H1 (cell line): Measurements from ENCODE around the gene NLK. TPM values are rescaled to one million over a fixed set of nuclear protein-coding genes. Genes with fewer than 3 reads are reported as not detected.

Experiments used
- CTCF ChIA-PET: fragments of 300-600 bp; sonication (Branson Sonifier 250); formaldehyde crosslinking; loops from one replicate; lab custom pipeline; 2021; ENCODE audit not compliant: partially characterized antibody; lab: Charles Lee
- POLR2A ChIA-PET: fragments of 300-600 bp; sonication (Branson Sonifier 250); formaldehyde crosslinking; loops from one replicate; lab custom pipeline; 2021; ENCODE audit warnings: inconsistent platforms; ENCODE audit not compliant: partially characterized antibody; lab: Charles Lee
- DNase-seq, 2 experiments: peaks; one replicate each; pipeline versions ENCODE4 v3.0.0 to v3.0.0-alpha.2; 2010 to 2022; ENCODE audit warnings: low spot score in 2 of 2, low read depth in 1 of 2, mixed read lengths in 1 of 2
- FAIRE-seq: peaks from 2 replicates; lab custom pipeline; 2011; peaks lifted over from hg19 to GRCh38; lab: Jason Lieb, UNC
- H2AFZ ChIP-seq: 2 replicates; pipeline ENCODE4 v1.8.1; 2012; ENCODE audit warnings: low read length, inconsistent platforms
- H2AK5ac ChIP-seq: 2 replicates; pipeline ENCODE4 v1.6.1; 2013; ENCODE audit warnings: low read depth, low read length
- H2BK120ac ChIP-seq: replicated peaks from 2 replicates; pipeline ENCODE3; 2013; ENCODE audit warnings: low read depth, low read length, inconsistent platforms
- H2BK12ac ChIP-seq: 2 replicates; pipeline ENCODE4 v1.6.1; 2013; ENCODE audit warnings: low read depth, low read length
- H2BK15ac ChIP-seq: 2 replicates; pipeline ENCODE4 v1.6.1; 2013; ENCODE audit warnings: low read length
- H2BK20ac ChIP-seq: 2 replicates; pipeline ENCODE4 v1.6.1; 2013; ENCODE audit warnings: low read length
- H2BK5ac ChIP-seq: 2 replicates; pipeline ENCODE4 v1.6.1; 2013; ENCODE audit warnings: low read depth, low read length
- H3K14ac ChIP-seq: 2 replicates; pipeline ENCODE4 v1.6.1; 2013; ENCODE audit warnings: inconsistent platforms; ENCODE audit not compliant: insufficient read length
- H3K18ac ChIP-seq: 2 replicates; pipeline ENCODE4 v1.6.1; 2013; ENCODE audit warnings: low read length; ENCODE audit errors: extremely low read depth
- H3K23ac ChIP-seq: 2 replicates; pipeline ENCODE4 v1.6.1; 2013; ENCODE audit warnings: inconsistent platforms; ENCODE audit not compliant: insufficient read length
- H3K23me2 ChIP-seq: 2 replicates; pipeline ENCODE4 v1.6.1; 2013; ENCODE audit warnings: low read depth, low read length
- H3K27ac ChIP-seq: 2 replicates; pipeline ENCODE4 v1.6.1; 2011; ENCODE audit warnings: low read depth, low read length, inconsistent platforms
- H3K27me3 ChIP-seq, 4 experiments: replicated peaks in 1 of 4; 1 replicate in 1 of 4; 2 replicates in 3 of 4; pipeline versions ENCODE4 v1.6.1 to v1.8.1; 2011 to 2013; ENCODE audit warnings: low read length in 3 of 4, mild to moderate bottlenecking in 3 of 4, inconsistent platforms in 2 of 4, mixed read lengths in 2 of 4, moderate library complexity in 1 of 4; ENCODE audit not compliant: control insufficient read depth in 3 of 4, insufficient read depth in 3 of 4; ENCODE audit errors: extremely low read depth in 1 of 4
- H3K36me3 ChIP-seq, 4 experiments: 2 replicates each; pipeline versions ENCODE4 v1.6.1 to v1.8.1; 2011 to 2013; ENCODE audit warnings: mild to moderate bottlenecking in 4 of 4, low read length in 3 of 4, moderate library complexity in 2 of 4, control low read depth in 1 of 4, inconsistent platforms in 1 of 4; ENCODE audit not compliant: insufficient read depth in 4 of 4, control insufficient read depth in 2 of 4
- H3K4ac ChIP-seq: replicated peaks from 2 replicates; pipeline ENCODE3; 2013; ENCODE audit warnings: low read length, low read depth, mixed read lengths, inconsistent platforms; ENCODE audit not compliant: insufficient read length
- H3K4me1 ChIP-seq, 4 experiments: replicated peaks in 1 of 4; 1 replicate in 1 of 4; 2 replicates in 3 of 4; pipeline versions ENCODE4 v1.6.1 to v1.8.1; 2011 to 2013; ENCODE audit warnings: low read length in 3 of 4, inconsistent platforms in 2 of 4, mixed read lengths in 1 of 4; ENCODE audit not compliant: insufficient read depth in 4 of 4, control insufficient read depth in 3 of 4
- H3K4me2 ChIP-seq, 2 experiments: 2 replicates each; pipeline versions ENCODE4 v1.6.1 to v1.8.1; 2011 to 2013; ENCODE audit warnings: low read depth in 2 of 2, low read length in 2 of 2, control low read depth in 1 of 2, inconsistent platforms in 1 of 2, mild to moderate bottlenecking in 1 of 2; ENCODE audit not compliant: insufficient read depth in 1 of 2
- H3K4me3 ChIP-seq, 4 experiments: fragments of 200-600, 300-600 bp in 1 of 4; sonication (generic), shearing (Covaris generic), sonication (Bioruptor Twin) in 1 of 4; 2 replicates each; pipeline versions ENCODE4 v1.5.1 to v1.8.1; 2011 to 2016; ENCODE audit warnings: low read length in 4 of 4, low read depth in 3 of 4, control low read depth in 2 of 4, inconsistent platforms in 2 of 4, mild to moderate bottlenecking in 2 of 4, mixed read lengths in 1 of 4, moderate library complexity in 1 of 4; ENCODE audit not compliant: insufficient read depth in 2 of 4; ENCODE audit errors: extremely low read depth in 1 of 4
- H3K56ac ChIP-seq: replicated peaks from 2 replicates; pipeline ENCODE3; 2013; ENCODE audit warnings: low read depth, mild to moderate bottlenecking, mixed read lengths, low read length, inconsistent platforms; ENCODE audit not compliant: insufficient read length
- H3K79me1 ChIP-seq: 2 replicates; pipeline ENCODE4 v1.6.1; 2013; ENCODE audit warnings: low read depth, low read length, control low read depth
- H3K79me2 ChIP-seq, 2 experiments: 2 replicates each; pipeline versions ENCODE4 v1.6.1 to v1.8.1; 2012 to 2013; ENCODE audit warnings: low read length in 2 of 2, mild to moderate bottlenecking in 2 of 2, inconsistent platforms in 1 of 2; ENCODE audit not compliant: insufficient read depth in 2 of 2, control insufficient read depth in 1 of 2
- H3K9ac ChIP-seq, 4 experiments: replicated peaks in 1 of 4; 1 replicate in 1 of 4; 2 replicates in 3 of 4; pipeline versions ENCODE4 v1.6.1 to v1.8.1; 2011 to 2013; ENCODE audit warnings: low read depth in 3 of 4, low read length in 3 of 4, control low read depth in 2 of 4, mild to moderate bottlenecking in 2 of 4, moderate library complexity in 2 of 4, inconsistent platforms in 1 of 4; ENCODE audit errors: extremely low read depth in 1 of 4
- H3K9me3 ChIP-seq, 2 experiments: 2 replicates each; pipeline versions ENCODE4 v1.6.1 to v1.8.1; 2012 to 2013; ENCODE audit warnings: mild to moderate bottlenecking in 2 of 2, moderate library complexity in 2 of 2, control low read depth in 1 of 2, inconsistent platforms in 1 of 2, low read depth in 1 of 2, low read length in 1 of 2, mixed read lengths in 1 of 2; ENCODE audit not compliant: insufficient read depth in 2 of 2
- H4K20me1 ChIP-seq, 2 experiments: replicated peaks in 1 of 2; 2 replicates each; pipeline versions ENCODE3 to v1.8.1; 2011 to 2013; ENCODE audit warnings: inconsistent platforms in 2 of 2, low read length in 2 of 2, mild to moderate bottlenecking in 1 of 2; ENCODE audit not compliant: insufficient read depth in 2 of 2, control insufficient read depth in 1 of 2
- H4K5ac ChIP-seq: 2 replicates; pipeline ENCODE4 v1.6.1; 2013; ENCODE audit warnings: low read length, low read depth, mixed read lengths, inconsistent platforms; ENCODE audit not compliant: insufficient read length
- H4K8ac ChIP-seq: 2 replicates; pipeline ENCODE4 v1.8.0; 2013; ENCODE audit warnings: mild to moderate bottlenecking, moderate library complexity, low read length, inconsistent platforms; ENCODE audit not compliant: insufficient read depth; ENCODE audit errors: extremely low read depth
- H4K91ac ChIP-seq: replicated peaks from 2 replicates; pipeline ENCODE3; 2013; ENCODE audit warnings: low read length, mixed read lengths, inconsistent platforms; ENCODE audit not compliant: insufficient read length
- ASH2L ChIP-seq: fragments of 200-600, 300-600 bp; sonication (generic); IDR thresholded peaks from one replicate; pipeline ENCODE4 v1.7.1; 2017; ENCODE audit warnings: low read length
- BACH1 ChIP-seq: IDR thresholded peaks from 2 replicates; pipeline ENCODE4 v1.6.1; 2012; ENCODE audit warnings: low read length, improper control_type of control experiment
- JUN ChIP-seq: IDR thresholded peaks from 2 replicates; pipeline ENCODE4 v1.6.1; 2011; ENCODE audit warnings: low read depth, mild to moderate bottlenecking, improper control_type of control experiment, low read length
- KDM1A ChIP-seq: fragments of 200-600, 300-600 bp; sonication (generic); IDR thresholded peaks from 2 replicates; pipeline ENCODE4 v1.7.1; 2016; ENCODE audit warnings: mild to moderate bottlenecking, low read length, borderline replicate concordance
- POLR2AphosphoS5 ChIP-seq: IDR thresholded peaks from 2 replicates; pipeline ENCODE4 v1.6.1; 2011; ENCODE audit warnings: low read depth, low read length
- TEAD4 ChIP-seq: IDR thresholded peaks from 2 replicates; pipeline ENCODE4 v1.6.1; 2012; ENCODE audit warnings: low read depth, low read length, inconsistent platforms, mixed read lengths
- WGBS, 2 experiments: shearing (Covaris generic) in 1 of 2; methylation state at CpG; one replicate each; pipeline versions ENCODE4 v1.1.6 to v1.1.7; 2013 to 2015; ENCODE audit warnings: low lambda C conversion rate in 2 of 2, mixed read lengths in 2 of 2, inconsistent platforms in 1 of 2, low coverage in 1 of 2, missing lambda C conversion rate in 1 of 2; ENCODE audit not compliant: insufficient replicate concordance in 2 of 2, insufficient coverage in 1 of 2, insufficient read length in 1 of 2; ENCODE audit errors: extremely low coverage in 1 of 2, missing lambda C conversion rate in 1 of 2; 5-methylcytosine and 5-hydroxymethylcytosine counted together
- polyA plus RNA-seq, 7 experiments: library from polyadenylated mRNA; depleted of rRNA in 3 of 7; stranded (reverse) in 5 of 7; unstranded in 2 of 7; fragments of >200 nt in 5 of 7; fragments of 200-250 nt in 2 of 7; gene quantifications; 1 replicate in 5 of 7; 2 replicates in 1 of 7; 4 replicates in 1 of 7; pipeline versions ENCODE4 v1.2.1 to v1.2.3, GENCODE V29; 2011 to 2013; ENCODE audit warnings: missing spikeins in 2 of 7, mixed read lengths in 2 of 7
- total RNA-seq: library from RNA; stranded (reverse); fragmentation: NEBNext Ultra II Directional; extraction: Animal tissue kit (Norgen Biotek cat#: 25700); gene quantifications from 2 replicates; pipeline ENCODE4 v1.2.1, GENCODE V29; 2021

NLK gene
- total and polyA plus RNA-seq, 2 of the 8 experiments (the other 6 are each of a cell fraction or from before 2014, with no cell fraction given): 30.8 to 49.9 TPM

- CTCF ChIA-PET: no interaction called here
- H3K9me3 ChIP-seq: no peaks in the 10 kb centered on the region
- peak overlapping the region in 1 of 4 experiments; percentile 33; a peak in 1 of 8 replicates for H3K4me3 ChIP-seq
- no peak for DNase-seq
- H2BK15ac ChIP-seq: no peak overlapping the region
- peaks cover 7 to 8% of the 10 kb centered on the region in 2 experiments for H4K20me1 ChIP-seq
- no peak overlapping the region for H2AFZ ChIP-seq
- H2BK5ac ChIP-seq: no peak overlapping the region
- no peak overlapping the region for H2BK120ac ChIP-seq
- no peak overlapping the region for H4K5ac ChIP-seq
- peak overlapping the region; percentile 10 to 20; a peak in 2 of 4 replicates for H3K4me2 ChIP-seq
- H3K27me3 ChIP-seq: no peaks in the 10 kb centered on the region
- peaks cover under 1 to 15% (median 6%) of the 10 kb centered on the region in 4 experiments; a peak in 6 of 7 replicates for H3K4me1 ChIP-seq
- no peak overlapping the region for H3K23ac ChIP-seq
- peaks cover 26 to 98% of the 10 kb centered on the region in 2 experiments for H3K79me2 ChIP-seq
- FAIRE-seq: no peak
- peaks cover under 1% of the 10 kb centered on the region; the same call in 1 of the 2 replicates for H3K23me2 ChIP-seq
- no peak overlapping the region for H3K4ac ChIP-seq
- peaks cover 1% of the 10 kb centered on the region; the same call in 1 of the 2 replicates for H3K79me1 ChIP-seq
- H3K36me3 ChIP-seq: peaks cover 0 to 15% (median 0%) of the 10 kb centered on the region in 4 experiments; a peak in 1 of 8 replicates
- no peak overlapping the region for H3K9ac ChIP-seq
- no peak overlapping the region for H2BK20ac ChIP-seq
- H4K91ac ChIP-seq: no peak overlapping the region
- POLR2A ChIA-PET: no interaction called here
- H4K8ac ChIP-seq: no peak overlapping the region
- WGBS, 2 experiments: 27% methylated on average over 4 of the region's 4 CpGs; no CpG with 5 or more reads in 1 of the 2 experiments
- no peak overlapping the region for H3K27ac ChIP-seq
- no peak overlapping the region for H3K56ac ChIP-seq
- no peak overlapping the region for H3K18ac ChIP-seq
- H3K14ac ChIP-seq: no peak overlapping the region
- H2BK12ac ChIP-seq: no peak overlapping the region
- H2AK5ac ChIP-seq: no peak overlapping the region
- TF ChIP-seq KDM1A (no peak), JUN (no peak), BACH1 (no peak), ASH2L (no peak), TEAD4 (no peak), POLR2AphosphoS5 (no peak)
These were observed 5.3 kb downstream of the NLK start for GRCh38 chr17:28047806-28048205.
